LNCaP clone FGC (cell line): ENCODE measurements around the gene PBX4.

ENCODE experiments used
- DNase-seq: peaks from one replicate; pipeline ENCODE4 v3.0.0-alpha.2; 2011; ENCODE audit warnings: low read depth
- H3K4me3 ChIP-seq: 2 replicates; pipeline ENCODE4 v1.5.1; 2011; ENCODE audit warnings: mild to moderate bottlenecking, low read depth, low read length, control low read depth
- TF ChIP-seq, protein P1 (sequence below): IDR thresholded peaks from 2 replicates; pipeline ENCODE4 v1.5.1; 2012; ENCODE audit warnings: mild to moderate bottlenecking; ENCODE audit not compliant: control insufficient read depth, insufficient read depth; ENCODE audit errors: extremely low read depth

The PBX4 gene

DNA sequence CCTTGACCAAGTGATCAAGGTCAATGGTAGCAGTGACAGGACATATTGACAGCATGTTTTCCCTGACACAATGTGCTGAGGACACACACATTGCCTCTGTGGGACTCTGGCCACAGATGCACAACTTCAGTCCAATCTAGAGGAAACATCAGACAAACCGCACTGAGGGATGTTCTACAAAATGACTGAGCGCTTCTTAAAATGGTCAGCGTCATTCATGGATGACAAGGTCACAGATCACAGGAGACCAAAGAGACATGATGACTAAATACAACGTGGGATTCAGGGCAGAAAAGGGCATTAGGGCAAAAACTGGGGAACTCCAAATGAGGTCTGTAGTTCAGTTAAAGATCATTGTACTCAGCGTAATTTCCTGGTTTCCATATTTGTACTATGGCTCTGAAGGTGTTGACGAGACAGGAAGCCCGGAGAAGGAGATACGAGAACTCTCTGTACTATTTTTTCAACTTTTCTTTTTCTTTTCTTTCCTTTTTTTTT is 20.6 kb downstream of the PBX4 start:
- DNase-seq = no peak
- H3K4me3 ChIP-seq = no peak overlapping the region
- TF ChIP-seq, protein P1, sequence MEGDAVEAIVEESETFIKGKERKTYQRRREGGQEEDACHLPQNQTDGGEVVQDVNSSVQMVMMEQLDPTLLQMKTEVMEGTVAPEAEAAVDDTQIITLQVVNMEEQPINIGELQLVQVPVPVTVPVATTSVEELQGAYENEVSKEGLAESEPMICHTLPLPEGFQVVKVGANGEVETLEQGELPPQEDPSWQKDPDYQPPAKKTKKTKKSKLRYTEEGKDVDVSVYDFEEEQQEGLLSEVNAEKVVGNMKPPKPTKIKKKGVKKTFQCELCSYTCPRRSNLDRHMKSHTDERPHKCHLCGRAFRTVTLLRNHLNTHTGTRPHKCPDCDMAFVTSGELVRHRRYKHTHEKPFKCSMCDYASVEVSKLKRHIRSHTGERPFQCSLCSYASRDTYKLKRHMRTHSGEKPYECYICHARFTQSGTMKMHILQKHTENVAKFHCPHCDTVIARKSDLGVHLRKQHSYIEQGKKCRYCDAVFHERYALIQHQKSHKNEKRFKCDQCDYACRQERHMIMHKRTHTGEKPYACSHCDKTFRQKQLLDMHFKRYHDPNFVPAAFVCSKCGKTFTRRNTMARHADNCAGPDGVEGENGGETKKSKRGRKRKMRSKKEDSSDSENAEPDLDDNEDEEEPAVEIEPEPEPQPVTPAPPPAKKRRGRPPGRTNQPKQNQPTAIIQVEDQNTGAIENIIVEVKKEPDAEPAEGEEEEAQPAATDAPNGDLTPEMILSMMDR = no peak

- DNase-seq = peak; percentile 76
- H3K4me3 ChIP-seq = no peak overlapping the region
- TF ChIP-seq, protein P1 = no peak
Measured at GRCh38 chr19:19595171-19595701, 23.3 kb downstream of the PBX4 start.

DNA sequence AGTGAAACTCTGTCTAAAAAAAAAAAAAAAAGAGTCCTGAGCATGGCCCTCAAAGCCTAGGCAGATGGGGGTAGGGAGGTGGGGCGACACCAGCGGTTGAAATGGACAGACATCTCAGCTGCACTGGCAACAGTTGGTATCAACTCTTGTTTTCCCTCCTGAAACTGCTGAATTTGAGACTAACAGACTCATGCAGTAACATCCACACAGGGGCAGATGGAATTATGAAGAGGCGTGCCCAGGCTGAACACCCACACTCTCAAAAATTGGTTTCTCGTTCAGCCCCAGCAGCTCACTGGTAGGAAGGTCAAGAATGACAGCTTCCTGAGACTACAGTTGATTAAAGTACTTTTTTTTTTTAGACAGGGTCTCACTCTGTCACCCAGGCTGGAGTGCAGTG is 24.1 kb downstream of the PBX4 start:
- no peak for DNase-seq
- H3K4me3 ChIP-seq = no peak overlapping the region
- TF ChIP-seq, protein P1 = no peak

GRCh38 chr19:19592690-19593089 is 25.8 kb downstream of the PBX4 start:
- DNase-seq = no peak
- H3K4me3 ChIP-seq = no peak overlapping the region
- TF ChIP-seq, protein P1 = no peak

DNA sequence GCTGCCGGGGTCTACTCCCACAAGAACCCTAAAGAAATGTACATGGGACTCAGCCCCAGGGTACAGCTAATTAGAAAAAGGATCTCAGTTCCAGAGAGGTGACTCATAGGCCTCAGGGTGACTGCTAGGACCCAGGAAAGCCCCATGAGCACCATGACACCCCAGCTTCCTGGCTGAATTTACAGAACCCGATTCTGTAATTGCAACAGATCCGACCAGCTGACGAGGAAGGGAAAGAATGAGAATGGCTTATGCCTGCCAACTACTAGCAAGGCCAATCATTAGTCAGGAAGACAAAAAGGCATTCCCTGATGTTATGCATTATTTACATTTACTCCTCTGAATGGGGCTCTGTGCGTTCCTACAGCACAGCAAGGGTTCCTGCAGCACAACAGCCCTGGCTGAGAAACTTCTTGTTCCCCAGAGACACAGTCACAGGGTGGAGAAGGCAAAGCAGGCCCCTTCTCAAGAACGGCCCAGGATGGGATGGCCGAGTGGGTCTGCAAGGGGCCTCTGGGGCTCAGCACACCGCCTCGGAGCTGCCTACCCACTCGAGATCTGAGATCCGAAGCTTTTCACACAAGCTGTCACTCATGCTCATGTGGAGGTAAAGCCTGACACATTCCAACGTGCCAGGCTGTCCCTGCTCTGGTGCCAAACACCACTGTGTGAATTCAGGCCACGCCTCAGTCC is 27.2 kb downstream of the PBX4 start:
- DNase-seq = peak; percentile 46
- no peak overlapping the region for H3K4me3 ChIP-seq
- TF ChIP-seq, protein P1 = no peak

DNA sequence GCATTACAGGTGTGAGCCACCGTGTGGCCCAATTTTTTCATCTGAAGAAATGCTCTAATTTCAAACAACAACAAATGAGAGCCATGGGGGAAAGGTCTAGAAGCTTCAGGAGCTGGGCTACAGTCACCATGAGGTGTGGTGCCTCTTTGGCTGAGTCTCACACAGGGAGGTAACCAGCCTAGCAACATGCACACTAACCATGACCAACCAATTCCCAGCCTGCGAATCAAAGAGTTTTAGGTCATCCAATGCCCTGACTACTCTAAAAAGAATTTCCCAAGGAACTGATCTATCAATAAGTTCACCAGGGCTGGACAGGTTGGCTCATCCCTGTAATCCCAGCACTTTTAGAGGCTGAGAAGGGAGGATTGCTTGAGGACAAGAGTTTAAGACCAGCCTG is 29.9 kb downstream of the PBX4 start:
- TF ChIP-seq, protein P1 = no peak
- DNase-seq = no peak

More for the DNA sequence above, 29.9 kb downstream of the PBX4 start:
- H3K4me3 ChIP-seq = no peak overlapping the region
